K562 (cell line): ENCODE data around the gene MRPL32. TPM values are rescaled to one million over a fixed set of nuclear protein-coding genes. Genes with fewer than 3 reads are reported as not detected.

Experiments
- ATAC-seq: fragments of 200-7000 bp; cut with Tn5 transposase; 3 replicates; pipeline ENCODE4 v1.9.1; 2020; ENCODE audit warnings: moderate library complexity
- BruUV-seq: library from RNA; stranded (reverse); fragments of 400-500 nt; replicated peaks from 2 replicates; lab custom pipeline; 2021; lab: Mats Ljungman, UMichigan
- CTCF ChIA-PET: fragments of 300-600 bp; formaldehyde crosslinking; extraction: SDS; loops from one replicate; lab custom pipeline; 2021; ENCODE audit warnings: low intra/inter-chr PET ratio; lab: Yijun Ruan, JAX
- POLR2A ChIA-PET: fragments of 300-600, 350-650 bp; sonication (Branson Sonifier 250); formaldehyde crosslinking; extraction: SDS; loops from one replicate; lab custom pipeline; 2021; ENCODE audit warnings: antibody characterized with exemption, inconsistent platforms; lab: Yijun Ruan, JAX
- DNase-seq, 4 experiments: peaks; one replicate each; pipeline versions ENCODE4 v3.0.0 to v3.0.0-alpha.2; 2011 to 2018; ENCODE audit warnings: low spot score in 3 of 4, mixed read lengths in 3 of 4; ENCODE audit errors: extremely low read depth in 1 of 4
- FAIRE-seq: peaks from 2 replicates; lab custom pipeline; 2011; peaks lifted over from hg19 to GRCh38; lab: Jason Lieb, UNC
- H2AFZ ChIP-seq: 2 replicates; pipeline ENCODE4 v1.6.0; 2011; ENCODE audit warnings: low read depth, low read length, control low read depth, inconsistent platforms
- H3K27ac ChIP-seq: fragments of 200-600 bp; 3 replicates; pipeline ENCODE4 v1.8.0; 2011; ENCODE audit warnings: low read depth, mild to moderate bottlenecking, control low read depth, inconsistent platforms, low read length, moderate library complexity, mixed read lengths; ENCODE audit errors: extremely low read depth
- H3K27me3 ChIP-seq, 2 experiments: fragments of 300-600 bp in 1 of 2; 2 replicates in 1 of 2; 3 replicates in 1 of 2; pipeline versions ENCODE4 v1.6.0 to v1.8.0; 2011; ENCODE audit warnings: inconsistent platforms in 2 of 2, low read length in 2 of 2, mild to moderate bottlenecking in 1 of 2, mixed read lengths in 1 of 2, moderate library complexity in 1 of 2; ENCODE audit not compliant: control insufficient read depth in 2 of 2, insufficient read depth in 2 of 2
- H3K36me3 ChIP-seq: fragments of 300-600 bp; 3 replicates; pipeline ENCODE4 v1.8.0; 2011; ENCODE audit warnings: mild to moderate bottlenecking, low read length, inconsistent platforms; ENCODE audit not compliant: control insufficient read depth, insufficient read depth
- H3K4me1 ChIP-seq, 2 experiments: fragments of 200-600 bp in 1 of 2; replicated peaks in 1 of 2; 2 replicates in 1 of 2; 3 replicates in 1 of 2; pipeline versions ENCODE4 v1.5.1 to v1.8.0; 2011; ENCODE audit warnings: inconsistent platforms in 2 of 2, low read length in 2 of 2, mild to moderate bottlenecking in 1 of 2, mixed read lengths in 1 of 2, moderate library complexity in 1 of 2; ENCODE audit not compliant: control insufficient read depth in 2 of 2, insufficient read depth in 2 of 2
- H3K4me2 ChIP-seq: 2 replicates; pipeline ENCODE4 v1.6.1; 2011; ENCODE audit warnings: low read length, control low read depth, inconsistent platforms, mixed read lengths; ENCODE audit not compliant: insufficient read depth
- H3K4me3 ChIP-seq: fragments of 200-600 bp; sonication (generic), shearing (Covaris generic); 2 replicates; pipeline ENCODE4 v1.5.1; 2016; ENCODE audit warnings: control low read depth, inconsistent platforms
- H3K79me2 ChIP-seq: fragments of 200-600 bp; 3 replicates; pipeline ENCODE4 v1.8.0; 2011; ENCODE audit warnings: low read length, inconsistent platforms; ENCODE audit not compliant: control insufficient read depth, insufficient read depth
- H3K9ac ChIP-seq, 2 experiments: 2 replicates each; pipeline versions ENCODE4 v1.6.0 to v1.6.1; 2011; ENCODE audit warnings: low read depth in 2 of 2, low read length in 2 of 2, control low read depth in 1 of 2, inconsistent platforms in 1 of 2, mild to moderate bottlenecking in 1 of 2, mixed read lengths in 1 of 2; ENCODE audit not compliant: insufficient read depth in 1 of 2
- H3K9me1 ChIP-seq: one replicate; pipeline ENCODE4 v1.6.0; 2011; ENCODE audit warnings: inconsistent platforms, mild to moderate bottlenecking, low read length, moderate library complexity; ENCODE audit not compliant: control insufficient read depth, insufficient read depth
- H3K9me3 ChIP-seq: replicated peaks from 2 replicates; pipeline ENCODE4 v1.5.1; 2011; ENCODE audit warnings: low read depth, low read length, inconsistent platforms; ENCODE audit not compliant: control insufficient read depth, insufficient read depth
- H4K20me1 ChIP-seq: replicated peaks from 2 replicates; pipeline ENCODE4 v1.6.1; 2011; ENCODE audit warnings: low read length, inconsistent platforms, mixed read lengths; ENCODE audit not compliant: control insufficient read depth, insufficient read depth
- CC2D1A ChIP-seq: fragments of 450-650 bp; IDR thresholded peaks from 2 replicates; pipeline ENCODE4 v1.6.1; 2017; ENCODE audit warnings: mild to moderate bottlenecking
- EHMT2 ChIP-seq: fragments of 450-650 bp; IDR thresholded peaks from 2 replicates; pipeline ENCODE4 v1.6.1; 2018; ENCODE audit warnings: antibody characterized with exemption
- HMG20B ChIP-seq: fragments of 250-450 bp; sonication (Bioruptor Pico); IDR thresholded peaks from 2 replicates; pipeline ENCODE4 v1.5.0; 2021; ENCODE audit warnings: mild to moderate bottlenecking
- KLF10 ChIP-seq: fragments of 250-450 bp; sonication (Bioruptor Pico); IDR thresholded peaks from 2 replicates; pipeline ENCODE4 v1.6.1; 2021; ENCODE audit warnings: matching md5 sums
- STAT5B ChIP-seq: fragments of 250-450 bp; sonication (Bioruptor Pico); IDR thresholded peaks from 2 replicates; pipeline ENCODE4 v1.8.0; 2021; ENCODE audit warnings: mild to moderate bottlenecking, inconsistent platforms
- TEAD1 ChIP-seq, 2 experiments: fragments of 450-650 bp in 1 of 2; sonication (generic) in 1 of 2; formaldehyde crosslinking; IDR thresholded peaks; 2 replicates each; pipeline versions ENCODE4 v1.4.0 to v1.8.0; 2020 to 2022; ENCODE audit warnings: mild to moderate bottlenecking in 2 of 2, missing genetic modification reagents in 1 of 2
- WGBS: fragments of 100-300 bp; shearing (Covaris generic); methylation state at CpG from one replicate; pipeline ENCODE4 v1.1.6; 2016; ENCODE audit warnings: low coverage, mixed read lengths; ENCODE audit not compliant: insufficient coverage; ENCODE audit errors: missing lambda C conversion rate; 5-methylcytosine and 5-hydroxymethylcytosine counted together
- in situ Hi-C: fragments of 300-500 bp; cut with MboI; formaldehyde crosslinking; loops from 4 replicates; pipeline ENCODE4 v1.15.0; 2018; ENCODE audit warnings: inconsistent platforms, mixed read lengths
- intact Hi-C: fragments of 100-400 bp; cut with micrococcal nuclease; formaldehyde crosslinking; loops from 2 replicates; pipeline ENCODE4 v1.14.2; 2022
- polyA plus RNA-seq, 8 experiments: library from polyadenylated mRNA; depleted of rRNA in 4 of 8; stranded (reverse) in 5 of 8; unstranded in 3 of 8; fragments of >200 nt; fragmentation: Nextera tagmentation in 2 of 8; fragmentation: Illumina TruSeq in 1 of 8; extraction: Ambion mirVana in 2 of 8; extraction: Trizol in 1 of 8; gene quantifications; 2 replicates each; pipeline versions ENCODE4 v1.2.1 to v1.2.3, GENCODE V29; 2011 to 2014; ENCODE audit warnings: inconsistent platforms in 1 of 8, missing spikeins in 1 of 8
- total RNA-seq, 7 experiments: library from RNA; depleted of rRNA in 6 of 7; stranded (reverse); fragments of >200 nt in 6 of 7; fragmentation: Illumina TruSeq in 2 of 7; extraction: Trizol in 2 of 7; gene quantifications; 2 replicates each; pipeline versions ENCODE4 v1.2.1 to v1.2.3, GENCODE V29; 2011 to 2021; ENCODE audit warnings: low replicate concordance in 1 of 7
- TF ChIP-seq, protein P1 (sequence below): fragments of 250-450 bp; sonication (Bioruptor Pico); IDR thresholded peaks from 2 replicates; pipeline ENCODE4 v1.8.0; 2022; ENCODE audit warnings: moderate library complexity, mild to moderate bottlenecking, inconsistent platforms
- TF ChIP-seq, protein P2 (sequence below): fragments of 250-450 bp; sonication (Bioruptor Pico); IDR thresholded peaks from 2 replicates; pipeline ENCODE4 v1.5.0; 2021; ENCODE audit warnings: mild to moderate bottlenecking, moderate library complexity
- TF ChIP-seq, protein P3 (sequence below): sonication (generic); formaldehyde crosslinking; IDR thresholded peaks from 2 replicates; pipeline ENCODE4 v1.8.0; 2022; ENCODE audit warnings: mild to moderate bottlenecking, missing genetic modification reagents

MRPL32 gene
- total and polyA plus RNA-seq, 9 of the 15 experiments (the other 6 are each of a cell fraction or from before 2014, with no cell fraction given), result 75.5 to 351 (median 138) TPM

DNA sequence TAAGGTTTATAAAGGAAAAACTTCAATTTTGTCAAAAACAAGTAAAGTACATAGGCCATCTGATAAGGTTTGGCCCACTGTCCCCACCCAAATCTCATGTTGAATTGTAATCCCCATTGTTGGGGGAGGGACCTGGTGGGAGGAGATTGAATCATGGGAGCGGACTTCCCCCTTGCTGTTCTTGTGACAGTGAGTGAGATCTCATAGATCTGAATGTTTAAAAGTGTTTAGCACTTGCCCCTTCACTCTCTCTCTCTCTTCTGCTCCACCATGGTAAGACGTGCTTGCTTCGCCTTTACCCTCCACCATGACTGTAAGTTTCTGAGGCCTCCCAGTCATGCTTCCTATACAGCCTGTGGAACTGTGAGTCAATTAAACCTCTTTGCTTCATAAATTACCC lies 18.2 kb downstream of the MRPL32 start:
- WGBS, result 47% methylated on average over 3 of the region's 3 CpGs
- Histone ChIP-seq H3K27me3 (no peaks in the 10 kb centered on the region), H3K27ac (no peak overlapping the region), H3K9ac (no peak overlapping the region), H3K79me2 (no peaks in the 10 kb centered on the region), H4K20me1 (no peaks in the 10 kb centered on the region), H3K9me1 (no peaks in the 10 kb centered on the region), H3K36me3 (no peaks in the 10 kb centered on the region), H3K4me1 (peaks cover 0 to 7% of the 10 kb centered on the region in 2 experiments; a peak in 3 of 5 replicates), H2AFZ (no peak overlapping the region), H3K4me3 (no peak overlapping the region), H3K4me2 (no peak overlapping the region), H3K9me3 (no peaks in the 10 kb centered on the region)
- no TSS peak for BruUV-seq
- DNase-seq (no peak), ATAC-seq (no peak), FAIRE-seq (no peak)
- intact Hi-C loops, result no loop called here
- CTCF ChIA-PET, result no interaction called here
- in situ Hi-C loops, result no loop called here
- POLR2A ChIA-PET, result interaction anchor here (1.0 to 1.3 kb wide), 2 partner anchors 11 to 22 kb away, joined by 3 read pairs; no protein-coding TSS in a partner anchor
- TF ChIP-seq TEAD1 (CRISPR knock-in tag; IDR thresholded peaks at IDR 0.05) (no peak), EHMT2 (no peak), CC2D1A (peak; percentile 71; the same call in 1 of the 2 replicates), HMG20B (no peak), KLF10 (CRISPR knock-in tag) (no peak), STAT5B (CRISPR knock-in tag) (no peak)
- TF ChIP-seq, protein P1, sequence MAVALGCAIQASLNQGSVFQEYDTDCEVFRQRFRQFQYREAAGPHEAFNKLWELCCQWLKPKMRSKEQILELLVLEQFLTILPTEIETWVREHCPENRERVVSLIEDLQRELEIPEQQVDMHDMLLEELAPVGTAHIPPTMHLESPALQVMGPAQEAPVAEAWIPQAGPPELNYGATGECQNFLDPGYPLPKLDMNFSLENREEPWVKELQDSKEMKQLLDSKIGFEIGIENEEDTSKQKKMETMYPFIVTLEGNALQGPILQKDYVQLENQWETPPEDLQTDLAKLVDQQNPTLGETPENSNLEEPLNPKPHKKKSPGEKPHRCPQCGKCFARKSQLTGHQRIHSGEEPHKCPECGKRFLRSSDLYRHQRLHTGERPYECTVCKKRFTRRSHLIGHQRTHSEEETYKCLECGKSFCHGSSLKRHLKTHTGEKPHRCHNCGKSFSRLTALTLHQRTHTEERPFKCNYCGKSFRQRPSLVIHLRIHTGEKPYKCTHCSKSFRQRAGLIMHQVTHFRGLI, result no peak
- TF ChIP-seq, protein P2, sequence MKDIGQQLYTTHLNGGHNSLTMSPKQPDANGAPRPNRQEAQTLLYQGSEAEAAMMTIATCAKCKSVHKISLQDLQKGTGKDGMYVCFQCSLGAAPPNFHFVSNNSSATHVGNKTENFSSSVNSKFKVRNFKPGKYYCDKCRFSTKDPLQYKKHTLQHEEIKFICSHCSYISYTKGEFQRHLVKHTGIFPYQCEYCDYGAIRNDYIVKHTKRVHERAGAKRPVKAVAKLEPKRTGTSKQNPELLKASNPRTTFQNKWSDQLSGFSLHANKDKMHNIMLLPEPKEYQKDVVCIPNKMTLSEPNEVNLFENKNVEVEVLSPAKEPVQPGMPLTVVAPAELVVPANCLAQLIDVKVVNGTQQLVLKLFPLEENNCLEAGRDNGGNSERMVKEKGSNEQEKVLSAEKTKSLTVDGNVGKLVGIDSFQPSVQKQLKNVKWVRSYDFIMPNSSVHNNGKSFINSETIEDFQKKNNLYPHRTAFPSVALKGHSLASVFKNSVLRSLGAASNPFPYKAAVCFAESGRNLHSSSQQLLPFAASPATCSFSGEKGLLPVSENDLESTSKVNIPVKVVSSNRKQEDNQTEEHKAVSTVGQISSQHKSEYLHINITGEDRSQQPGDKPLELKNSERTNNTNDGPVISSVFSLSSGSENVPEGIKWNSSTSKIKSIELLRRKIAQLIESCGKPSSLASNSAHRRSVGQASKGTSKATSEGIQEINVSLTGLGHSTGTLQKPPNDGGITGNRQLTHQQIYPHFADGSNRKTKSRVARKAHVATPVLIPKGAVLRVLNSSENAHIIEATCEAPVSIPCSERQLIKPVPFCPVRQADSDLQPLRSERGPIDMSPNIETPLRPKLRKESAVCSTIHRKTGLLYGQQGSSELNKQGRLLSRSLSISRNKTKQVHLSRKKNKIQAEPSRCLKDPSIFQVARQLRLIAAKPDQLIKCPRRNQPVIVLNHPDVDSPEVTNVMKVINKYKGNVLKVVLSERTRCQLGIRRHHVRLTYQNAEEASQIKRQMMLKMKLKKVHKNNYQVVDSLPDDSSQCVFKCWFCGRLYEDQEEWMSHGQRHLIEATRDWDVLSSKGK, result no peak
- TF ChIP-seq, protein P3, sequence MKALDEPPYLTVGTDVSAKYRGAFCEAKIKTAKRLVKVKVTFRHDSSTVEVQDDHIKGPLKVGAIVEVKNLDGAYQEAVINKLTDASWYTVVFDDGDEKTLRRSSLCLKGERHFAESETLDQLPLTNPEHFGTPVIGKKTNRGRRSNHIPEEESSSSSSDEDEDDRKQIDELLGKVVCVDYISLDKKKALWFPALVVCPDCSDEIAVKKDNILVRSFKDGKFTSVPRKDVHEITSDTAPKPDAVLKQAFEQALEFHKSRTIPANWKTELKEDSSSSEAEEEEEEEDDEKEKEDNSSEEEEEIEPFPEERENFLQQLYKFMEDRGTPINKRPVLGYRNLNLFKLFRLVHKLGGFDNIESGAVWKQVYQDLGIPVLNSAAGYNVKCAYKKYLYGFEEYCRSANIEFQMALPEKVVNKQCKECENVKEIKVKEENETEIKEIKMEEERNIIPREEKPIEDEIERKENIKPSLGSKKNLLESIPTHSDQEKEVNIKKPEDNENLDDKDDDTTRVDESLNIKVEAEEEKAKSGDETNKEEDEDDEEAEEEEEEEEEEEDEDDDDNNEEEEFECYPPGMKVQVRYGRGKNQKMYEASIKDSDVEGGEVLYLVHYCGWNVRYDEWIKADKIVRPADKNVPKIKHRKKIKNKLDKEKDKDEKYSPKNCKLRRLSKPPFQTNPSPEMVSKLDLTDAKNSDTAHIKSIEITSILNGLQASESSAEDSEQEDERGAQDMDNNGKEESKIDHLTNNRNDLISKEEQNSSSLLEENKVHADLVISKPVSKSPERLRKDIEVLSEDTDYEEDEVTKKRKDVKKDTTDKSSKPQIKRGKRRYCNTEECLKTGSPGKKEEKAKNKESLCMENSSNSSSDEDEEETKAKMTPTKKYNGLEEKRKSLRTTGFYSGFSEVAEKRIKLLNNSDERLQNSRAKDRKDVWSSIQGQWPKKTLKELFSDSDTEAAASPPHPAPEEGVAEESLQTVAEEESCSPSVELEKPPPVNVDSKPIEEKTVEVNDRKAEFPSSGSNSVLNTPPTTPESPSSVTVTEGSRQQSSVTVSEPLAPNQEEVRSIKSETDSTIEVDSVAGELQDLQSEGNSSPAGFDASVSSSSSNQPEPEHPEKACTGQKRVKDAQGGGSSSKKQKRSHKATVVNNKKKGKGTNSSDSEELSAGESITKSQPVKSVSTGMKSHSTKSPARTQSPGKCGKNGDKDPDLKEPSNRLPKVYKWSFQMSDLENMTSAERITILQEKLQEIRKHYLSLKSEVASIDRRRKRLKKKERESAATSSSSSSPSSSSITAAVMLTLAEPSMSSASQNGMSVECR (CRISPR knock-in tag), result no peak
